ENCODE results near the gene HSD17B10.
A peak's percentile ranks its signal among the peaks of the same experiment; 100 is the strongest.

The HSD17B10 gene

DNA sequence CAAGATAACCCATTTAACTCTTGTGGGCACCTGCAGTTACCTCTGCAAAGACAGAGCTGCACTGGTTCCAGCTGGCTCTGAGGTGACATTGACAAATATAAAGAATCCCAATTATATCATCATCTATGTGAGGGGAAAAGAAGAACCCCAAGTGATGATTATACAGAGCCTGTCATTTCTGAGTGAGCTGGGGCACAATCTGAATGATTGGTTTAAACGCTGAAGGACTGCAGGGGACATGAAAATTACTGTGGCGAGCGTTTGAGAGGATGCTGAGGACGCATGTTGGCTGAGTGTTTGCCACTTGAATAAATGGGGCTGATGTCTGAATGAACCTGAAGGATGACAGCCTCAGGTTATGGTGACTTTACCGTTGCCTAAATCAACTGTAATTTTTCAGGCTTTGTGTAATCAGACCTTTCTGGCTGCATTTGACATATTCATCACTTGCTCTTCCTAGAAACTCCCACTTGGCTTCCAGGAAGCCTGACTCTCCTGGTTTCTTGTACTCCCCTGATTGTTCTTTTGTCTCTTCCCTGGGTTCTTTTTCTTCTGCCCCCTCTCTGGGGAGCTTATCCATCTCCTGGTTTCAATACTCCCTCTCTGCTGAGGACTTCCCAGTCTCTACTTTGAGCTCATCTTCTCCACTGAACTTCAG lies 4.1 kb upstream of the HSD17B10 start:
- no peak overlapping the region for H3K27ac ChIP-seq (replicated peaks; ENCODE audit: low read length)
- H3K23ac ChIP-seq (ENCODE audit: low read depth, low read length, poor library complexity): no peak overlapping the region
- no peak overlapping the region for H2BK15ac ChIP-seq (ENCODE audit: low read length)
- H3K9me3 ChIP-seq (replicated peaks in 1 of 2; ENCODE audit: control insufficient read depth in 2 of 2, insufficient read depth in 1 of 2, low read depth in 1 of 2, low read length in 2 of 2): no peaks in the 10 kb centered on the region
- no peak overlapping the region for H3K4me3 ChIP-seq (ENCODE audit: low read length in 2 of 2)
- H3K79me1 ChIP-seq (ENCODE audit: low read depth, low read length): peaks cover 2% of the 10 kb centered on the region
- no peak overlapping the region for H2AFZ ChIP-seq (ENCODE audit: low read length)
- H3K27me3 ChIP-seq (ENCODE audit: control insufficient read depth in 3 of 3, insufficient read depth in 3 of 3, low read depth in 1 of 3, low read length in 3 of 3): peaks cover 0 to 21% (median 6%) of the 10 kb centered on the region in 3 experiments
- no peak overlapping the region for H3K4me2 ChIP-seq (ENCODE audit: insufficient read depth, low read length, poor library complexity, severe bottlenecking)
- H2BK12ac ChIP-seq (ENCODE audit: low read length): no peak overlapping the region
- no peak overlapping the region for H4K8ac ChIP-seq (ENCODE audit: low read depth, low read length)
- no CpG with 5 or more reads among the region's 5 CpGs for WGBS, 2 donors (ENCODE audit: extremely low coverage in 2 of 2, insufficient read length in 2 of 2, insufficient replicate concordance in 1 of 2)
- peaks cover 2% of the 10 kb centered on the region in 2 donors for H3K4me1 ChIP-seq (ENCODE audit: control insufficient read depth in 2 of 2, insufficient read depth in 1 of 2, low read depth in 1 of 2, low read length in 2 of 2)
- H3K36me3 ChIP-seq (replicated peaks in 1 of 2; ENCODE audit: control insufficient read depth in 2 of 2, insufficient read depth in 2 of 2, low read length in 2 of 2): no peaks in the 10 kb centered on the region
- no peak overlapping the region for H2BK120ac ChIP-seq (ENCODE audit: low read depth, low read length)
- H3K18ac ChIP-seq (ENCODE audit: low read length): no peak overlapping the region
- no peak overlapping the region for H2BK5ac ChIP-seq (ENCODE audit: low read length)
- no peak overlapping the region for H3K9ac ChIP-seq (ENCODE audit: low read depth, low read length, poor library complexity)
- H3K4ac ChIP-seq (ENCODE audit: low read length): no peak overlapping the region
- H4K91ac ChIP-seq (ENCODE audit: low read depth, low read length, poor library complexity): no peak overlapping the region
- no peak for DNase-seq (ENCODE audit: low spot score)
- H2AK5ac ChIP-seq (ENCODE audit: low read depth, low read length): no peak overlapping the region
- H3K14ac ChIP-seq (ENCODE audit: low read length): no peak overlapping the region

GRCh38 chrX:53437206-53437605 lies 3.0 kb upstream of the HSD17B10 start:
- H3K27me3 ChIP-seq (ENCODE audit: control insufficient read depth in 3 of 3, insufficient read depth in 3 of 3, low read depth in 1 of 3, low read length in 3 of 3): peaks cover 0 to 21% (median 6%) of the 10 kb centered on the region in 3 experiments
- H4K8ac ChIP-seq (ENCODE audit: low read depth, low read length): no peak overlapping the region
- no peak overlapping the region for H2BK12ac ChIP-seq (ENCODE audit: low read length)
- H3K79me1 ChIP-seq (ENCODE audit: low read depth, low read length): peaks cover 2% of the 10 kb centered on the region
- no peak for DNase-seq (ENCODE audit: low spot score)
- no peak overlapping the region for H3K18ac ChIP-seq (ENCODE audit: low read length)
- no peak overlapping the region for H2AK5ac ChIP-seq (ENCODE audit: low read depth, low read length)
- H3K9me3 ChIP-seq (replicated peaks in 1 of 2; ENCODE audit: control insufficient read depth in 2 of 2, insufficient read depth in 1 of 2, low read depth in 1 of 2, low read length in 2 of 2): no peaks in the 10 kb centered on the region
- H3K36me3 ChIP-seq (replicated peaks in 1 of 2; ENCODE audit: control insufficient read depth in 2 of 2, insufficient read depth in 2 of 2, low read length in 2 of 2): no peaks in the 10 kb centered on the region
- no peak overlapping the region for H3K27ac ChIP-seq (replicated peaks; ENCODE audit: low read length)
- no peak overlapping the region for H3K9ac ChIP-seq (ENCODE audit: low read depth, low read length, poor library complexity)
- H3K4me2 ChIP-seq (ENCODE audit: insufficient read depth, low read length, poor library complexity, severe bottlenecking): no peak overlapping the region
- WGBS, 2 donors (ENCODE audit: extremely low coverage in 2 of 2, insufficient read length in 2 of 2, insufficient replicate concordance in 1 of 2): no CpG with 5 or more reads among the region's 2 CpGs
- no peak overlapping the region for H3K14ac ChIP-seq (ENCODE audit: low read length)
- no peak overlapping the region for H3K4me3 ChIP-seq (ENCODE audit: low read length in 2 of 2)
- H2AFZ ChIP-seq (ENCODE audit: low read length): no peak overlapping the region
- H2BK15ac ChIP-seq (ENCODE audit: low read length): no peak overlapping the region
- no peak overlapping the region for H4K91ac ChIP-seq (ENCODE audit: low read depth, low read length, poor library complexity)
- peaks cover 2% of the 10 kb centered on the region in 2 donors for H3K4me1 ChIP-seq (ENCODE audit: control insufficient read depth in 2 of 2, insufficient read depth in 1 of 2, low read depth in 1 of 2, low read length in 2 of 2)
- no peak overlapping the region for H3K4ac ChIP-seq (ENCODE audit: low read length)
- no peak overlapping the region for H2BK5ac ChIP-seq (ENCODE audit: low read length)
- no peak overlapping the region for H2BK120ac ChIP-seq (ENCODE audit: low read depth, low read length)
- no peak overlapping the region for H3K23ac ChIP-seq (ENCODE audit: low read depth, low read length, poor library complexity)

GRCh38 chrX:53435997-53436396 lies 1.8 kb upstream of the HSD17B10 start:
- H3K4me1 ChIP-seq (ENCODE audit: control insufficient read depth in 2 of 2, insufficient read depth in 1 of 2, low read depth in 1 of 2, low read length in 2 of 2): peaks cover 2% of the 10 kb centered on the region in 2 donors
- no peak overlapping the region for H3K4me2 ChIP-seq (ENCODE audit: insufficient read depth, low read length, poor library complexity, severe bottlenecking)
- no peak overlapping the region for H3K18ac ChIP-seq (ENCODE audit: low read length)
- no peak overlapping the region for H3K14ac ChIP-seq (ENCODE audit: low read length)
- no peak overlapping the region for H3K9ac ChIP-seq (ENCODE audit: low read depth, low read length, poor library complexity)
- H2BK15ac ChIP-seq (ENCODE audit: low read length): no peak overlapping the region
- no peaks in the 10 kb centered on the region for H3K9me3 ChIP-seq (replicated peaks in 1 of 2; ENCODE audit: control insufficient read depth in 2 of 2, insufficient read depth in 1 of 2, low read depth in 1 of 2, low read length in 2 of 2)
- peaks cover 2% of the 10 kb centered on the region for H3K79me1 ChIP-seq (ENCODE audit: low read depth, low read length)
- no peak overlapping the region for H3K4me3 ChIP-seq (ENCODE audit: low read length in 2 of 2)
- H2AFZ ChIP-seq (ENCODE audit: low read length): peak overlapping the region; percentile 12
- no CpG with 5 or more reads among the region's 4 CpGs for WGBS, 2 donors (ENCODE audit: extremely low coverage in 2 of 2, insufficient read length in 2 of 2, insufficient replicate concordance in 1 of 2)
- DNase-seq (ENCODE audit: low spot score): no peak
- no peak overlapping the region for H2AK5ac ChIP-seq (ENCODE audit: low read depth, low read length)
- H3K4ac ChIP-seq (ENCODE audit: low read length): no peak overlapping the region
- no peak overlapping the region for H3K23ac ChIP-seq (ENCODE audit: low read depth, low read length, poor library complexity)
- peaks cover 0 to 20% (median 4%) of the 10 kb centered on the region in 3 experiments for H3K27me3 ChIP-seq (ENCODE audit: control insufficient read depth in 3 of 3, insufficient read depth in 3 of 3, low read depth in 1 of 3, low read length in 3 of 3)
- no peak overlapping the region for H4K8ac ChIP-seq (ENCODE audit: low read depth, low read length)
- H2BK120ac ChIP-seq (ENCODE audit: low read depth, low read length): no peak overlapping the region
- no peak overlapping the region for H2BK12ac ChIP-seq (ENCODE audit: low read length)
- H4K91ac ChIP-seq (ENCODE audit: low read depth, low read length, poor library complexity): no peak overlapping the region
- H3K27ac ChIP-seq (replicated peaks; ENCODE audit: low read length): no peak overlapping the region
- H2BK5ac ChIP-seq (ENCODE audit: low read length): no peak overlapping the region
- H3K36me3 ChIP-seq (replicated peaks in 1 of 2; ENCODE audit: control insufficient read depth in 2 of 2, insufficient read depth in 2 of 2, low read length in 2 of 2): peaks cover 5 to 10% of the 10 kb centered on the region in 2 donors

GRCh38 chrX:53430231-53430630 lies 3.9 kb downstream of the HSD17B10 start:
- Histone ChIP-seq H3K4me1 (ENCODE audit: control insufficient read depth in 2 of 2, insufficient read depth in 1 of 2, low read depth in 1 of 2, low read length in 2 of 2) (peaks cover 2% of the 10 kb centered on the region in 2 donors), H3K23ac (ENCODE audit: low read depth, low read length, poor library complexity) (no peak overlapping the region), H3K27ac (replicated peaks; ENCODE audit: low read length) (no peak overlapping the region), H3K4me2 (ENCODE audit: insufficient read depth, low read length, poor library complexity, severe bottlenecking) (no peak overlapping the region), H3K14ac (ENCODE audit: low read length) (no peak overlapping the region), H2BK12ac (ENCODE audit: low read length) (no peak overlapping the region), H4K8ac (ENCODE audit: low read depth, low read length) (no peak overlapping the region), H3K9ac (ENCODE audit: low read depth, low read length, poor library complexity) (no peak overlapping the region), H3K36me3 (replicated peaks in 1 of 2; ENCODE audit: control insufficient read depth in 2 of 2, insufficient read depth in 2 of 2, low read length in 2 of 2) (peaks cover 11 to 25% of the 10 kb centered on the region in 2 donors), H3K4ac (ENCODE audit: low read length) (no peak overlapping the region), H2AFZ (ENCODE audit: low read length) (no peak overlapping the region), H3K18ac (ENCODE audit: low read length) (no peak overlapping the region), H3K4me3 (ENCODE audit: low read length in 2 of 2) (no peak overlapping the region), H3K79me1 (ENCODE audit: low read depth, low read length) (peaks cover 2% of the 10 kb centered on the region), H3K27me3 (ENCODE audit: control insufficient read depth in 3 of 3, insufficient read depth in 3 of 3, low read depth in 1 of 3, low read length in 3 of 3) (no peaks in the 10 kb centered on the region), H2BK5ac (ENCODE audit: low read length) (no peak overlapping the region), H4K91ac (ENCODE audit: low read depth, low read length, poor library complexity) (no peak overlapping the region), H2BK120ac (ENCODE audit: low read depth, low read length) (no peak overlapping the region), H3K9me3 (replicated peaks in 1 of 2; ENCODE audit: control insufficient read depth in 2 of 2, insufficient read depth in 1 of 2, low read depth in 1 of 2, low read length in 2 of 2) (no peaks in the 10 kb centered on the region), H2BK15ac (ENCODE audit: low read length) (no peak overlapping the region), H2AK5ac (ENCODE audit: low read depth, low read length) (no peak overlapping the region)
- no CpG with 5 or more reads among the region's 9 CpGs for WGBS, 2 donors (ENCODE audit: extremely low coverage in 2 of 2, insufficient read length in 2 of 2, insufficient replicate concordance in 1 of 2)
- no peak for DNase-seq (ENCODE audit: low spot score)

All from neuronal stem cell (in vitro differentiated cells).